HCT116 (cell line): Measurements from ENCODE around the gene SLC2A5. TPM values are rescaled to one million over a fixed set of nuclear protein-coding genes. Genes with fewer than 3 reads are reported as not detected.

Experiments
- ATAC-seq: fragments of 200-7000 bp; cut with Tn5 transposase; 2 replicates; pipeline ENCODE4 v1.9.1; 2020; ENCODE audit warnings: mild to moderate bottlenecking, moderate library complexity
- BruUV-seq: library from RNA; stranded (reverse); fragments of 400-500 nt; replicated peaks from 2 replicates; lab custom pipeline; 2021; lab: Mats Ljungman, UMichigan
- CTCF ChIA-PET: fragments of 300-600 bp; sonication (Branson Sonifier 250); formaldehyde crosslinking; loops from one replicate; lab custom pipeline; 2021; ENCODE audit warnings: antibody characterized with exemption; lab: Charles Lee
- POLR2A ChIA-PET: fragments of 300-600, 350-600 bp; sonication (Branson Sonifier 250); formaldehyde crosslinking; loops from one replicate; lab custom pipeline; 2021; ENCODE audit warnings: antibody characterized with exemption; lab: Charles Lee
- RAD21 ChIA-PET, 2 experiments: fragments of 300-600 bp; sonication (Branson Sonifier 250); formaldehyde crosslinking; loops; one replicate each; lab custom pipeline; 2023; ENCODE audit warnings: low total read pairs in 2 of 2; ENCODE audit not compliant: uncharacterized antibody in 2 of 2, unreplicated experiment in 2 of 2, low non-redundant PET in 1 of 2; lab: Charles Lee
- DNase-seq: peaks from one replicate; pipeline ENCODE4 v3.0.0-alpha.2; 2010; ENCODE audit warnings: low read depth, low spot score
- H2AFZ ChIP-seq: fragments of 200-600 bp; shearing (Covaris generic), sonication (generic); 2 replicates; pipeline ENCODE4 v1.6.1; 2017; ENCODE audit warnings: low read depth, mixed run types, mixed read lengths, antibody characterized with exemption, low read length; ENCODE audit not compliant: poor library complexity, severe bottlenecking
- H3K27ac ChIP-seq: 2 replicates; pipeline ENCODE4 v1.5.1; 2012; ENCODE audit warnings: low read depth, low read length
- H3K27me3 ChIP-seq: fragments of 200-600 bp; sonication (generic); 2 replicates; pipeline ENCODE4 v1.6.1; 2016; ENCODE audit warnings: mixed run types, low read length, mixed read lengths; ENCODE audit not compliant: insufficient read depth
- H3K36me3 ChIP-seq, 2 experiments: fragments of 200-500 bp in 1 of 2; fragments of 200-600 bp in 1 of 2; sonication (Bioruptor generic) in 1 of 2; sonication (generic) in 1 of 2; 2 replicates each; pipeline versions ENCODE4 v1.5.1 to v1.6.1; 2014 to 2016; ENCODE audit warnings: low read length in 2 of 2, inconsistent platforms in 1 of 2, mixed read lengths in 1 of 2, mixed run types in 1 of 2; ENCODE audit not compliant: insufficient read depth in 2 of 2, control insufficient read depth in 1 of 2
- H3K4me1 ChIP-seq, 2 experiments: fragments of 200-600 bp in 1 of 2; sonication (generic) in 1 of 2; 2 replicates each; pipeline versions ENCODE4 v1.5.1 to v1.6.1; 2012 to 2017; ENCODE audit warnings: low read length in 2 of 2, inconsistent platforms in 1 of 2, mild to moderate bottlenecking in 1 of 2, mixed read lengths in 1 of 2, mixed run types in 1 of 2, moderate library complexity in 1 of 2; ENCODE audit not compliant: insufficient read depth in 2 of 2, control insufficient read depth in 1 of 2
- H3K4me2 ChIP-seq: fragments of 200-600 bp; sonication (generic); 2 replicates; pipeline ENCODE4 v1.6.1; 2017; ENCODE audit warnings: mixed run types, low read length, mixed read lengths
- H3K4me3 ChIP-seq, 2 experiments: fragments of 200-600 bp in 1 of 2; sonication (generic) in 1 of 2; replicated peaks in 1 of 2; 2 replicates each; pipeline ENCODE4 v1.5.1; 2011 to 2016; ENCODE audit warnings: low read length in 2 of 2, control low read depth in 1 of 2, low read depth in 1 of 2, mild to moderate bottlenecking in 1 of 2, mixed read lengths in 1 of 2, mixed run types in 1 of 2
- H3K79me2 ChIP-seq: fragments of 200-600 bp; sonication (generic); 2 replicates; pipeline ENCODE4 v1.6.1; 2017; ENCODE audit warnings: mild to moderate bottlenecking, mixed run types, low read length, moderate library complexity, mixed read lengths; ENCODE audit not compliant: insufficient read depth
- H3K9ac ChIP-seq: fragments of 200-600 bp; sonication (generic); 2 replicates; pipeline ENCODE4 v1.6.1; 2016; ENCODE audit warnings: low read length, mixed read lengths
- H3K9me2 ChIP-seq: fragments of 200-600 bp; sonication (generic), shearing (Covaris generic); 2 replicates; pipeline ENCODE4 v1.6.1; 2017; ENCODE audit warnings: mixed run types, mild to moderate bottlenecking, moderate library complexity; ENCODE audit not compliant: insufficient read depth
- H3K9me3 ChIP-seq, 2 experiments: fragments of 200-500 bp in 1 of 2; fragments of 200-600 bp in 1 of 2; sonication (Bioruptor generic) in 1 of 2; sonication (generic) in 1 of 2; 2 replicates each; pipeline ENCODE4 v1.6.1; 2014 to 2017; ENCODE audit warnings: low read length in 2 of 2, mixed read lengths in 2 of 2, inconsistent platforms in 1 of 2, low read depth in 1 of 2, mild to moderate bottlenecking in 1 of 2, mixed run types in 1 of 2, moderate library complexity in 1 of 2; ENCODE audit not compliant: control insufficient read depth in 1 of 2, insufficient read depth in 1 of 2
- H4K20me1 ChIP-seq: fragments of 200-600 bp; sonication (generic), shearing (Covaris generic); 2 replicates; pipeline ENCODE4 v1.6.1; 2017; ENCODE audit warnings: mixed run types, mild to moderate bottlenecking, moderate library complexity; ENCODE audit not compliant: insufficient read depth
- CBX3 ChIP-seq: IDR thresholded peaks from 2 replicates; pipeline ENCODE4 v1.6.1; 2012; ENCODE audit warnings: low read depth
- CEBPB ChIP-seq: IDR thresholded peaks from 2 replicates; pipeline ENCODE4 v1.6.1; 2012; ENCODE audit warnings: low read depth
- EGR1 ChIP-seq: IDR thresholded peaks from 2 replicates; pipeline ENCODE4 v1.6.1; 2012; ENCODE audit warnings: low read depth
- ELF1 ChIP-seq: IDR thresholded peaks from 2 replicates; pipeline ENCODE4 v1.6.1; 2012; ENCODE audit warnings: low read depth, borderline replicate concordance
- EZH2 ChIP-seq: fragments of 200-600 bp; sonication (generic); IDR thresholded peaks from 2 replicates; pipeline ENCODE4 v1.6.1; 2017; ENCODE audit warnings: antibody characterized with exemption, mixed run types
- EZH2phosphoT487 ChIP-seq: fragments of 200-600 bp; IDR thresholded peaks from 2 replicates; pipeline ENCODE4 v1.6.1; 2018; ENCODE audit warnings: antibody characterized with exemption, borderline replicate concordance
- FOSL1 ChIP-seq: IDR thresholded peaks from 2 replicates; pipeline ENCODE4 v1.6.1; 2012; ENCODE audit warnings: low read depth
- JUND ChIP-seq: IDR thresholded peaks from 2 replicates; pipeline ENCODE4 v1.6.1; 2012
- MAX ChIP-seq: IDR thresholded peaks from 2 replicates; pipeline ENCODE4 v1.6.1; 2012
- POLR2A ChIP-seq: IDR thresholded peaks from 2 replicates; pipeline ENCODE4 v1.7.0; 2011; ENCODE audit warnings: borderline replicate concordance; ENCODE audit not compliant: insufficient read depth, insufficient read length; ENCODE audit errors: extremely low read depth
- RAD21 ChIP-seq: IDR thresholded peaks from 2 replicates; pipeline ENCODE4 v1.6.1; 2012; ENCODE audit warnings: low read depth, mild to moderate bottlenecking
- SIN3A ChIP-seq: IDR thresholded peaks from 2 replicates; pipeline ENCODE4 v1.6.1; 2012; ENCODE audit warnings: low read depth
- SP1 ChIP-seq: IDR thresholded peaks from 2 replicates; pipeline ENCODE4 v1.6.1; 2012; ENCODE audit warnings: low read depth
- SRF ChIP-seq: IDR thresholded peaks from 2 replicates; pipeline ENCODE4 v1.6.1; 2012; ENCODE audit warnings: low read depth
- TCF7L2 ChIP-seq: IDR thresholded peaks from 2 replicates; pipeline ENCODE4 v1.7.0; 2011; ENCODE audit warnings: borderline replicate concordance, inconsistent platforms; ENCODE audit not compliant: insufficient read depth, insufficient read length; ENCODE audit errors: extremely low read depth
- YY1 ChIP-seq: IDR thresholded peaks from 2 replicates; pipeline ENCODE4 v1.6.1; 2011; ENCODE audit warnings: low read length, low read depth, moderate library complexity, mild to moderate bottlenecking; ENCODE audit not compliant: insufficient replicate concordance; ENCODE audit errors: extremely low read depth
- ZFX ChIP-seq: fragments of 450-650 bp; IDR thresholded peaks from 2 replicates; pipeline ENCODE4 v1.6.1; 2017
- ZNF274 ChIP-seq: fragments of 200-500 bp; sonication (Bioruptor generic); IDR thresholded peaks from 2 replicates; pipeline ENCODE4 v1.6.1; 2014; ENCODE audit warnings: mild to moderate bottlenecking, low read depth, low read length, inconsistent platforms
- intact Hi-C: fragments of 100-400 bp; cut with micrococcal nuclease; formaldehyde crosslinking; loops from 2 replicates; pipeline ENCODE4 v1.10.0; 2022
- total RNA-seq: library from RNA; stranded (reverse); gene quantifications from one replicate; pipeline ENCODE4 v1.2.1, GENCODE V29; 2021; ENCODE audit not compliant: unreplicated experiment
- TF ChIP-seq, protein P1 (sequence below): IDR thresholded peaks from 2 replicates; pipeline ENCODE4 v1.6.1; 2012; ENCODE audit warnings: low read depth
- TF ChIP-seq, protein P2 (sequence below): IDR thresholded peaks from 2 replicates; pipeline ENCODE4 v1.6.1; 2012

Gene SLC2A5
- total RNA-seq, 1 experiment from 2014 or later: not detected

GRCh38 chr1:9035226-9035625, 34.2 kb downstream of the SLC2A5 start (continued):
- TF ChIP-seq ZNF274 (no peak), FOSL1 (no peak), TCF7L2 (no peak), EZH2phosphoT487 (no peak), SRF (no peak), CBX3 (no peak), EGR1 (no peak), POLR2A (no peak), SIN3A (no peak), ELF1 (no peak)

- DNase-seq (no peak), ATAC-seq (no peak)
- no peak overlapping the region for H3K4me3 ChIP-seq
- no peaks in the 10 kb centered on the region for H4K20me1 ChIP-seq
- RAD21 ChIA-PET: no interaction called here
- H3K9me3 ChIP-seq: peaks cover 10 to 18% of the 10 kb centered on the region in 2 experiments; a peak in 2 of 4 replicates
- no peak overlapping the region for H2AFZ ChIP-seq
- H3K9me2 ChIP-seq: no peaks in the 10 kb centered on the region
- no peak overlapping the region for H3K27ac ChIP-seq
- no peak overlapping the region for H3K9ac ChIP-seq
- no peaks in the 10 kb centered on the region for H3K79me2 ChIP-seq
- BruUV-seq: no TSS peak
- H3K4me2 ChIP-seq: no peak overlapping the region
- no peaks in the 10 kb centered on the region for H3K36me3 ChIP-seq
- no peaks in the 10 kb centered on the region for H3K27me3 ChIP-seq
- CTCF ChIA-PET: no interaction called here
- no peaks in the 10 kb centered on the region for H3K4me1 ChIP-seq
- TF ChIP-seq, protein P1, sequence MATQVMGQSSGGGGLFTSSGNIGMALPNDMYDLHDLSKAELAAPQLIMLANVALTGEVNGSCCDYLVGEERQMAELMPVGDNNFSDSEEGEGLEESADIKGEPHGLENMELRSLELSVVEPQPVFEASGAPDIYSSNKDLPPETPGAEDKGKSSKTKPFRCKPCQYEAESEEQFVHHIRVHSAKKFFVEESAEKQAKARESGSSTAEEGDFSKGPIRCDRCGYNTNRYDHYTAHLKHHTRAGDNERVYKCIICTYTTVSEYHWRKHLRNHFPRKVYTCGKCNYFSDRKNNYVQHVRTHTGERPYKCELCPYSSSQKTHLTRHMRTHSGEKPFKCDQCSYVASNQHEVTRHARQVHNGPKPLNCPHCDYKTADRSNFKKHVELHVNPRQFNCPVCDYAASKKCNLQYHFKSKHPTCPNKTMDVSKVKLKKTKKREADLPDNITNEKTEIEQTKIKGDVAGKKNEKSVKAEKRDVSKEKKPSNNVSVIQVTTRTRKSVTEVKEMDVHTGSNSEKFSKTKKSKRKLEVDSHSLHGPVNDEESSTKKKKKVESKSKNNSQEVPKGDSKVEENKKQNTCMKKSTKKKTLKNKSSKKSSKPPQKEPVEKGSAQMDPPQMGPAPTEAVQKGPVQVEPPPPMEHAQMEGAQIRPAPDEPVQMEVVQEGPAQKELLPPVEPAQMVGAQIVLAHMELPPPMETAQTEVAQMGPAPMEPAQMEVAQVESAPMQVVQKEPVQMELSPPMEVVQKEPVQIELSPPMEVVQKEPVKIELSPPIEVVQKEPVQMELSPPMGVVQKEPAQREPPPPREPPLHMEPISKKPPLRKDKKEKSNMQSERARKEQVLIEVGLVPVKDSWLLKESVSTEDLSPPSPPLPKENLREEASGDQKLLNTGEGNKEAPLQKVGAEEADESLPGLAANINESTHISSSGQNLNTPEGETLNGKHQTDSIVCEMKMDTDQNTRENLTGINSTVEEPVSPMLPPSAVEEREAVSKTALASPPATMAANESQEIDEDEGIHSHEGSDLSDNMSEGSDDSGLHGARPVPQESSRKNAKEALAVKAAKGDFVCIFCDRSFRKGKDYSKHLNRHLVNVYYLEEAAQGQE: no peak
- TF ChIP-seq ELF1 (no peak), EZH2phosphoT487 (no peak), CEBPB (no peak), FOSL1 (no peak), YY1 (no peak), SRF (no peak), JUND (no peak), ZFX (no peak), ZNF274 (no peak), EZH2 (no peak), CBX3 (no peak), SP1 (no peak), TCF7L2 (no peak), RAD21 (no peak), POLR2A (no peak), SIN3A (no peak), EGR1 (no peak), MAX (no peak)
- TF ChIP-seq, protein P2, sequence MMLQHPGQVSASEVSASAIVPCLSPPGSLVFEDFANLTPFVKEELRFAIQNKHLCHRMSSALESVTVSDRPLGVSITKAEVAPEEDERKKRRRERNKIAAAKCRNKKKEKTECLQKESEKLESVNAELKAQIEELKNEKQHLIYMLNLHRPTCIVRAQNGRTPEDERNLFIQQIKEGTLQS: no peak
- POLR2A ChIA-PET: no interaction called here
- intact Hi-C loops: no loop called here
Measured at GRCh38 chr1:9033363-9033762, 36.1 kb downstream of the SLC2A5 start.
